ENCODE data around the gene NHSL2. TPM values are rescaled to one million over a fixed set of nuclear protein-coding genes. Genes with fewer than 3 reads are reported as not detected.

NHSL2 gene
- total and polyA plus RNA-seq, 2 of the 13 experiments (the other 11 are each of a cell fraction or from before 2014, with no cell fraction given), result not detected

- no peak for TF ChIP-seq AHDC1 (CRISPR knock-in tag; IDR thresholded peaks at IDR 0.05; ENCODE audit: borderline replicate concordance)
Measured at GRCh38 chrX:72102126-72102525, 191.5 kb downstream of the NHSL2 start (continued).

GRCh38 chrX:72102760-72103159, 192.1 kb downstream of the NHSL2 start:
- H3K27me3 ChIP-seq (ENCODE audit: control insufficient read depth in 1 of 2, insufficient read depth in 2 of 2, low read length in 2 of 2), result no peaks in the 10 kb centered on the region
- H3K27ac ChIP-seq (ENCODE audit: extremely low read length, insufficient read depth, low read length), result no peak overlapping the region
- in situ Hi-C loops (cut with HindIII; ENCODE audit: extremely low pct_ligation_motif_present, low pct_unique_long_range_greater_than_20kb), result no loop called here
- no peak for TF ChIP-seq AHR (CRISPR knock-in tag; IDR thresholded peaks at IDR 0.05)
- no peak for TF ChIP-seq ZNF138 (CRISPR knock-in tag; IDR thresholded peaks at IDR 0.05; ENCODE audit: low read depth)
- no peak for TF ChIP-seq SALL2 (CRISPR knock-in tag; IDR thresholded peaks at IDR 0.05)
- no peak for TF ChIP-seq TFE3 (CRISPR knock-in tag; IDR thresholded peaks at IDR 0.05)
- no peak for TF ChIP-seq ZHX2 (IDR thresholded peaks at IDR 0.05; ENCODE audit: low read depth)
- no peak for TF ChIP-seq ZHX2 (CRISPR knock-in tag; IDR thresholded peaks at IDR 0.05; ENCODE audit: borderline replicate concordance)
- no peak for TF ChIP-seq REL (CRISPR knock-in tag; conservative IDR thresholded peaks at IDR 0.05)
- TF ChIP-seq ARHGAP35 (CRISPR knock-in tag; IDR thresholded peaks at IDR 0.05; ENCODE audit: borderline replicate concordance), result no peak
- TF ChIP-seq PCBP2 (optimal IDR thresholded peaks at IDR 0.05; ENCODE audit: low read depth, low read length, poor library complexity, severe bottlenecking), result no peak
- TF ChIP-seq ZNF629 (CRISPR knock-in tag; conservative IDR thresholded peaks at IDR 0.05), result no peak

More at GRCh38 chrX:72102760-72103159, 192.1 kb downstream of the NHSL2 start:
- ChIA-PET CTCF (ENCODE audit: low intra/inter-chr PET ratio, low total read pairs) (no interaction called here), POLR2A (no interaction called here)
- no peak for ATAC-seq
- H3K4me3 ChIP-seq (replicated peaks in 1 of 3; ENCODE audit: insufficient read depth in 1 of 3, low read depth in 2 of 3, low read length in 3 of 3), result no peak overlapping the region
- H3K9me3 ChIP-seq (ENCODE audit: low read length), result no peaks in the 10 kb centered on the region
- H4K20me1 ChIP-seq (ENCODE audit: insufficient read depth, low read length), result no peaks in the 10 kb centered on the region
- DNase-seq (ENCODE audit: low spot score), result no peak
- H3K36me3 ChIP-seq (replicated peaks in 1 of 2; ENCODE audit: control insufficient read depth in 1 of 2, insufficient read depth in 2 of 2, low read length in 2 of 2), result no peaks in the 10 kb centered on the region
- no peaks in the 10 kb centered on the region for H3K79me2 ChIP-seq (ENCODE audit: insufficient read depth, low read length)
- H2AFZ ChIP-seq (ENCODE audit: low read length), result no peak overlapping the region
- WGBS (ENCODE audit: low lambda C conversion rate), result 0% methylated on average over 3 of the region's 4 CpGs
- no peaks in the 10 kb centered on the region for H3K4me1 ChIP-seq (ENCODE audit: insufficient read depth, low read length)
- intact Hi-C loops (cut with micrococcal nuclease; ENCODE audit: unreplicated experiment), result no loop called here
- H3K9ac ChIP-seq (ENCODE audit: insufficient read depth, low read depth, low read length), result no peak overlapping the region
- no TSS peak for BruUV-seq (replicated peaks)
- H3K4me2 ChIP-seq (ENCODE audit: low read depth, low read length), result no peak overlapping the region
- FAIRE-seq, result no peak

Data from HepG2 (cell line).